Middle frontal gyrus (tissue), 1 donor: Measurements from ENCODE around the gene WNK4.
"Not testable (repeated sequence)": the region's sequence is repeated elsewhere in the genome, so short reads cannot be mapped to it uniquely, and the experiment has no call there.

Experiments
- DNase-seq: peaks from one replicate; pipeline ENCODE4 v3.0.0-alpha.2; 2015; ENCODE audit warnings: low spot score; ENCODE audit errors: extremely low spot score

Gene WNK4

DNA sequence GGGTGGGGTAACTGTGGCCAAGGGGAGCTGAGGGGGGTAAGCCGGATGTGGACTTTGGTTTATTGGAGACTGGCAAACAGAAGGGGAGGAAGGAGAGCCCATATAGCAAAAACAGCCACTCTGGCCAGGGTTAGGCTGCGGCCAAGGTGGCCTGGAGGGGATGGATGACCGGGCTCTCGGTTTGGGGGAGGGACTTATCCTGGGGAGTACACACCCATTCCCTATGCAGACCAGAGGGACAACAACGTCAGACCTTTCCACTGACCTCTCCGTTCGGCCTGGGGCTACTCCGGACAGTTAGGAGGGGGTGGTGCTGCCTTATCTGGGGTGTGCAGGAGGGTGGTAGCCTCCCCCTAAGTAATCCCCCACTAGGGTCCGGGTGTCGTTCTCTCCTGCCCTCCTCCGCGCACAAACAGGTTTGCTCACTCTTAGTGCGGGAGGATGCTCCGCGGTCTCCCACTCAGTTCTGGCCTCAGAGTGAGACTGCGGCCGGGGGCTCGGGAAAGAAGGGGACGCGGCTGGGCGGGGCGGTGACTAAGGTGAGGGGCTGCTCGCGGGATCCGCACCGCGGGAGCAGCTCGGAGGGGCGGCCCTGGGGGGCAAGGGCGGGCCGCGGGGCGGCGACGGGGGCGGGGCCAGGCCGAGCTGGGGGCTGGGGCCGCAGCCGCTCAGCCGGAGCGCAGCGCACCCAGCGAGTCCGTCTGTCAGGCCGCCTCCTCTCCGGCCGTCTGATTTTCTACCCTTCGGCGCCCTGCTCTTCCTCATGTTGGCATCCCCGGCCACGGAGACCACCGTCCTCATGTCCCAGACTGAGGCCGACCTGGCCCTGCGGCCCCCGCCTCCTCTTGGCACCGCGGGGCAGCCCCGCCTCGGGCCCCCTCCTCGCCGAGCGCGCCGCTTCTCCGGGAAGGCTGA is at the start of gene WNK4:
WNK4 (plus strand) TSS at position 675 of the 915 bp plus-strand sequence; CDS start at position 764, 89 bp downstream.
- no peak for DNase-seq

DNA sequence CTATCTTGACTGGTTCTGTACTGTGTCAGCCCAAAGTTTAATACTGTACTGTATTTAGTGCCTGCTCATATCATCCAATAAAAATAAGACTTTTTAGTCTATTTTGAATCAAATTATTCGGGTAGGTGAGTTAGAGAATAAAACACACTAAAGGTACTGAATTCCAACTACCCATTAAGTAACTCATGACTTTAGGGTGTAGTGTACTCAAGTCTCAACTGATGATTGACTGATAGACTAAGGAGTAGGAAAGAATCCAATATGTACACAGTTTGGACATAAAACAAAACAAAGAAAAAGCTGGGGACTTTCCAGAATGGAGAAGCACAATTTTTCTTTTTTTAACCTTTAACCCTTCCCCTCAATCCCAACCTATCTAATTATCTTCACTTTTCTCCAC is 39.7 kb upstream of the WNK4 start:
- no peak for DNase-seq

DNA sequence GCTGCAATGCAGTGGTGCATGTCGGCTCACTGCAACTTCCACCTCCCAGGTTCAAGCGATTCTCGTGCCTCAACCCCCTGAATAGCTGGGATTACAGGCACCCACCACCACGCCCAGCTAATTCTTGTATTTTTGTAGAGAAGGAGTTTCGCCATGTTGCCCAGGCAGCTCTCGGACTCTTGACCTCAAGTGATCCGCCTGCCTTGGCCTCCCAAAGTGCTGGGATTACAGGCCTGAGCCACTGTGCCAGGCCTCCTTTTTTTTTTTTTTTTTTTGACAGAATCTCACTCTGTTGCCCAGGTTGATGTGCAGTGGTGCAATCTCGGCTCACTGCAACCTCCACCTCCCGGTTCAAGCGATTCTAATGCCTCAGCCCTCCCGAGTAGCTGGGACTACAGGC is 37.5 kb upstream of the WNK4 start:
- not testable (repeated sequence) for DNase-seq

DNA sequence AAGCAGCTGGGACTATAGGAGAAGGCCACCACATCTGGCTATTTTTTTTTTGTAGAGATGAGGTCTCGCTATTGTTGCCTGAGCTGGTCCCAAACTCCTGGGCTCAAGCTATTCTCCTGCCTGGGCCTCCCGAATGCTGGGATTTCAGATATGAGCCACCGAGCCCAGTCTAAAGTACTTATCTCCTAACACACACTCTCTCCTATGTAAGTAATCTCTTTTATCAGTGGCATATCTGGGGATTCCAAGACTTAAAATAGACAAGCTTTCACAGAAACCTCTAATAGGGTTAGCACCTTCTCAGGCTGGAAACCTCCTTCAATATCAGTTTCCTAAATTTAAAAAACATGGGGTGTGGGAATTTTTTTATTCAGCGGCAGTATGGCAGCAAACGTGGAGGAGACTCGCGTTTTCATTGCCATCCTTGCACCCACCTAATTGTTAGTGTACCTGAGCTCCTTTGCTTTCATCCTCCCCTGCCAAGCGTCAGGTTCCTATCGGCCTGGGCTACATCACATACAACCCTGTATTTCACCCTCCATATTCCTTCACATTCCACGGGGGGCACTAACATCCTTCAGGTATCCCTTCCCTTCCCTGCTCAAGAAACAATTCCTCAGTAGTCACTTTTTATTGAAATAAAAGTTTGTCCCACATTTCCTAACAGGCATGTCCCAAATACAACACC is 36.7 kb upstream of the WNK4 start:
- no peak for DNase-seq

DNA sequence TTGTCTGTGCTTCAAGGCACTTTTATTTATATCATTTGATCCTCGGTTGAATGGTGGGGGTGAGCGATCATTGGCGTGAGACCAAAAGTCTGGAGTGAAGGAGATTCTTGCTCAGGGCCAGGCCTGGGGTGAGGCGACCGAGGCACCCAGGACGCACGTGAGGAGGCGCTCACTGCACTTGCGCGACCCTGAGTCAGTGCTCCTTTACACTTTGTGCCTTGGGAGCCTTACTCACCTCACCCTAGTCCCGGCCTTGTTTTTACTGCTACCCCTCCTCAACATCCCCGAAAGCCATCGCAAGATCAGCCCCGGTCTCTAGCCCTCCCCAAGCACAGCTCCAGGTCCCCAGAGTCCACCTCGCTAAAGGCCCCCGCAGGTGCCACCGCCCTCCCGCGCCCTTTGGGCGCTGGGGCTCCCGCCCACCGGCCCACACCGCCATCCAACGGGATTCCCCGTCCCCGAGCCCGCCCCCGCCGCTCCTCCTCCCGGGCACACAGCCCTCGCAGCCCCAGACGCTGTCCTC is 36.1 kb upstream of the WNK4 start:
- no peak for DNase-seq

DNA sequence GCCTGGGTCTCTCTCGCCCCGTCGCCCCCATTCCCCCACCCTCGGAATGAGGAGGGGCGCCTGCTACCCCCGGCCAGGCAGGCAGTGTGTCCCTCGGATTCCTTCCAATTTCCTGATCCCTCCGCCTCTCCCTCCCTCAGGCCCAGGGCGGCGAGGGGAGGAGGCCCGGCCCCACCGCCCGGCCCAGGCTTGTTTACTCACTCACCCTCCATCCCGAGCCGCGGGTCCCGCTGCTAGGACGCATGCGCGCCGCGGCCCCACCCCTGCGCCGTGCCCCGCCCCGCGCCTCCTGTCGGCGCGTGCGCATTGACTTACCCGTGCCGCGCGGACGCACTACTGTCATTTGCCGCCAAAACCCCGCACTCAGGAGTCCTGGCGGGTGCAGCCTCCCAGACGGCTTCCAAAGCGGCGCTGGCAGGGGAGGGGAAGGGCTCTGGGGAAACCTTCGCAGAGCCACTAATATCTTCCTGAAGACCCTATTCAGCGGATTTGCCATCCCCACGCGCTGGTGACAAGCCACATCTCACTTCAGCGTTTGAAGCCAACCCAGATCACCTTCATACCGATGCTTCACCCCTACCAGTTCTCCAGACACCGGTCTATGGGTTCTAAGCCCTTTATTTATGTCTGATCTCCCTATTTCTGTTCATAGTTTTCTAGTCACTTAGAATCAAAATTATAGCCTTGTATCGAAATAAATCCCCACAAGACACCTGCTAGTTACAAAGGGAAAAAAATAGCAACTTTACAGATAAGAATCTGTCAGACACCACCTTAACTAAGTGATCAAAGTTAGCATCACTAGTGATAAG is 35.4 kb upstream of the WNK4 start, which contains the start of gene EZH1:
EZH1 (minus strand) TSS at position 235 of the 812 bp plus-strand sequence. CDS start 16,099 bp downstream, outside the sequence.
- DNase-seq = peak; percentile 91

DNA sequence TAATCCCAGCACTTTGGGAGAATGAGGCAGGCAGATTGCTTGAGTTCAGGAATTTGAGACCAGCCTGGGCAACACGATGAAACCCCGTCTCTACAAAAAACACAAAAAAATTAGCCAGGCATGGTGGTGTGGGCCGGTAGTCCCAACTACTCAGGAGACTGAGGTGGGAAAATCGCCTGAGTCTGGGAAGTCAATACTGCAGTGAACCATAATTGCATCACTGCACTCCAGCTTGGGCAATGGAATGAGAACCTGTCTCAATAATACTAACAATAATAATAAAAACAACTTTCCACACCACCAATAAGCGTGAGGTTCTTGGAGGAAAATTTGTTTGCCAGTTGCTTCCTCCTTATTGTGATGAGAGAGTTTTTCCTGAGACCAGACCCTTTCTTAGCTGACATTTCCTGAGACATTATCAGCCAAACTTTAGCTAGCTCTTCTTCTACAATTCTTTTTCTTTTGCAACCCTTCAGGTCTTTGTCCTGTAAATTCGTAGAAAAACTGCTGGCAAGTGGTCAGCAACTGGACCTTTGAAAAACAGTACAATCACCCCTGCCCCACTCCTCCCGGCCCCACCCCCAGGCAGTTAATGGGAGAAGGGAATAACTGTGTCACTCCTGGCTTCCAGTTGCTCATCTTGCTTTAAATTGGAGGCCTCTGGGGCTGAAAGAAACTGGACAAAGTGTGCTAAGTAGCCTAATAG is 32.1 kb upstream of the WNK4 start:
- DNase-seq = no peak

DNA sequence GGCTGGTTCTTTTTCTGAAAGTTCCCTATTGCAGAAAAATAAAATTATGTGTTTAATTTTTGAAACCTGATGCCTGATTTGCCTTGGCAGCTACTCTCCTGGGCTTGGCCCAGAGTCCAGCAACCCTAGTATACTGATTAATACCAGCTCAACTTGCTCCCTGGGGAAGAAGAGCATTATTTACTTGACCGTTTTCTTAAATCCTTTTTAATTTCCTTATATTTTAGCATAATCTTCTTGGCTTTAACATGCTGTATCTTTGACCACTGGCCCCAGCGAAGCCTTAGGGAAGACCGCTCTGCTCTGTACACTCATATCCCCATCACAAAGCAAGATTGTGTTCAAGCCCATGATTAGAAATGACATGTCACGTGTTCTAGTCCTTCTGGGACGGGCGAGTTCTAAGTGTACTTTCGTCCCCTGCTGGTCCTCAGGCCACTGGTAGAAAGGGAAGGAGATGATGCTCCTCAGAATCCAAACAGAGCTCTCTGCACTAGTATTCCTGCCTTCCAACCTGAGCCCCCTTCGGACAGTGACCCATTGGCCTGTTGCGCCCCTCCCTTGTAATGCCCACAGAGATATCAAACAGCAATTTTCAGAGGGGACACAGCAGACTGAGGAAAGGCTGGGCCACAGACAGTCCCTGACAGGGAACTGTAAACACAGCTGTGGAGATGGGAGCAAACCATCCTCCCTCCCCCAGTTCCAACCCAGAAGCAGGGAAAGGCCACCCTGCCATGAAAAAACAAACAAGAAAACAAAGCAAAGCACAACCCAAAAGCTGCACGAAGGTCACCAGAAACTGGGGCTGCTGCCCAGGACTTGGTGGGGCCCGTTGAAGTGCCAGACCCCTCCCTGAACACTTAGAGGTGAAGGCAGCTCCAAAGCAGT is 31.3 kb upstream of the WNK4 start:
- DNase-seq = no peak

DNA sequence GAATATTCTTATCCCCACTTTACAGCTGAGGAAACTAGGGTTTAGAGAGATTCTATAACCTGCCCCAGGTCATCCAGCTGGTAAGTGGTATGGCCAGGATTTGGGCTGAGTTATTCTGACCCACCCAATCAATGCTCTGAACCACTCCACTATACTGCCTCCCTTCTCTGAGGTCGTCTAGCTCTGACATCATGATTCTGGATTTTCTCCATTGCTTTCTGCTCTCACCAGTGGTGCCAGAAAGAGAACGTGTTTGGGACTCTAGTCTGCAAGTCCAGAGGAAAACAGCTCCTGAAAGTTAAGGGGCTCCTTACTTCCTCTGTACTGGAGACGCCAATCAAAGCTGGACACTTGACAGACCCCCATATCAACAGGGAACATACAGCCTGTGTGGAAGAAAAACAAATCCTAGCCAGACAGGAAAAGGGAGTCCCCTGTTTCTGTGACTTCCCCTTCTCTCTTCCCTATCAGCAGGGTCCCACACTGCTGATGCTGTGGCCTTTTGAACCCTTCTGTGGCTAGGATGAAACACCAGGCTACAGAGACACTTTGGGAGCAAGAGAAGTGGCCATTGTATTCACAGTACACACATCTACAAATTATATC is 29.6 kb upstream of the WNK4 start:
- DNase-seq = no peak

DNA sequence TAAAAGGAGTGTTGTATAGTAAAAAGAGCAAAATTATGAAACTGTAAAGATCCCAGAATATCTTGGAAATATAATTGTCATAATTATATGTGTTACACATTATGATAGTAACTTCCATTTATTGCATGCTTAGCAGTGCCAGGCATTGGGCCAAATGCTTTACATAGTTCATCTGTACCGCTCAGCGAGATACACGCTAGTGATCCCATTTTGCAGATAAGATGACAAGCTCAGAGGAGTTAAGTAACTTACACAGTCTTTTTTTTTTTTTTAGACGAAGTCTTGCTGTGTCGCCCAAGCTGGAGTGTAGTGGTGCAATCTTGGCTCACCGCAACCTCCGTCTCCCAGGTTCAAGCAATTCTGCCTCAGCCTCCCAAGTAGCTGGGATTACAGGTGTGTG is 28.8 kb upstream of the WNK4 start:
- no peak for DNase-seq

DNA sequence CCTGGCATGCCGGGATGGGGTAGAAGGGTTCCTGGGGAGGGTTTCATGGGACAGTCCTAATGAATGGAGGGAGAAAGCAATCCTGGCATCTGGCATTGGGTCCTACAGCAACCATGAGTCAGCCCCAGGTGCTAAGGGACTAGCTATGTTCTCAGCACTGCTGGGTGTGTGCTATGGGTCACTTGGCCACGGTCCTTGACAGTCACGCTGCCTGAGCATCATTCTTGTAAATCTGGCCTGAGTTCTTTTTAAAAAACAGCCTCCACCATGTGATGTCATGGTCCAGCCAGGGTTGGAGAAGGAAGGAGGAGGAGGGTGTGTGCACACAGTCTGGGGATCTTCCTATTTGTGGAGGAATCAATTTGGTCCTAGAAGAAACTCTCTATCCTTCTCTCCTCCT is 25.6 kb upstream of the WNK4 start:
- no peak for DNase-seq

DNA sequence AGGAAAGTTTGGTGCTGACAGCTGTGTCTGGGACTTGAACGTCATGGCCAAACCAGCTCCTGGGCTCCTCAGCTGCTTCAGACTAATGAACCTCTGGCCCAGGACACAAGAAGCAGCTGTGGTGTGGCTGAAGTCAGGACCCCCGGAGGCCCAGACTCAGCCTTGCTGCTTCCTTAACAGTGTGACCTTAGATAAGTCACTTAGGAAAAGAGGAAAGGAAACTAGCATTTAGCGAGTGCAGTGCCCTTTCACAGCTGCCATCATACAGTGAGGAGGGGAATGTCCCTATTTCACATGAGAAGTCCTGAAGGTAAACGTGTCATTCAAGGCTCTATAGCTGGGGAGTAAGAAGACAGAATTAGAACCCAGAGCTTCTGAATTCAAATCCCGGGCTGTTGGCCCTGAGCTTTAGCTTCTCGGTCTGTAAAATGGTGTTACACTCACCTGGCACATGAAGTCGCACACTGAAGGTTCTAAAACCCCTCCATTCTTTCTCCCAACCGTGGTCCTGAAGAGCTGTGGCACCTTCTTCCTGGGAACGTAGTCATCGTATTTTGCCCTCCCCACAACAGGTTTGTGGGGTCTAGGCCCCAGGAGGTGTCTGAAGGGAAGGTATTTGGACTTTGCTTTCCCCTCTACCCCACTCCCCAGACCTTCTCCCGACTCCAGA is 20.3 kb upstream of the WNK4 start:
- DNase-seq = no peak

DNA sequence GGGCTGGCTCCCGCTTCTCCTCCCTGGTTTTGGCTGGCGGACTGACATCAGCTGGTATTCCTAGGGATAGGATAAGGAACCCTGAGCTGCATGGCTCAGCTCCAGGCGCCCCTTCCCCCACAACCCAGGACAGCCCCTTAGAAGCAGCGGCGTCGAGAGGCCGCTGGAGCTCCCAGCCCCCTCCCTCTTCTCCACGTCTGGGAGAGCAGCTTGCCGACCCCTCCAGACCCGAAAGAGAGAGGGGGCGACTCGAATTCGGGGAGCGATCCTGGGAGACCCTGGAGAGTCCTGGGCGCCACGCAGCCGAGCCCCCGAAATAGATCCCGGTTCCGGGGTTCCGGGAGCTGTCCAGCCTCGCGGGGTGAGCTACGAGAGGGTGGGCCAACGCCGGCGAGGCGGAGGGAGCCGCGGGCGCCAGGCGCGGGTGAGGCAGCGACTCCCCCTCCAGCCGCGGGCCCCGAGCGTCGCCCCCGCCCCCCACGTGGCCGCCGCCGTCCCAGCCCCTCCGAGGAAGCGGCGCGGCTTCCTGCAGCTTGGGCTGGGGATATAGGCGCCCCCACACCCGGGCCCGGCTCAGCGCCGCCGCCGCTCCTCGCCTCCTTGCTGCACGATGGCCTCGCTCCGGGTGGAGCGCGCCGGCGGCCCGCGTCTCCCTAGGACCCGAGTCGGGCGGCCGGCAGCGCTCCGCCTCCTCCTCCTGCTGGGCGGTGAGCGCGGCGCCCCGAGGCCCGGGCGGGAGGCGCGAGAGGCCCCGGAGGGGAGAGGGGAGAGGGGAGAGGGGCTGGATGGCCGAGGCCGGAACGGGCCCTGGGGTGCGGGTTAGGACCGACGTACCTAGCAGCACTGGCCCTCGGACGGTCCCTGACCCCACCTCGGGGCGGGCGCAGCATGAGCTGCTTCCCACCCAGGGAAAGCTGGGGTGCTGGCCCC is 19.5 kb upstream of the WNK4 start, which contains the start of gene RAMP2:
RAMP2 (plus strand) TSS at position 576 of the 930 bp plus-strand sequence; CDS start at position 611, 35 bp downstream.
- no peak for DNase-seq

DNA sequence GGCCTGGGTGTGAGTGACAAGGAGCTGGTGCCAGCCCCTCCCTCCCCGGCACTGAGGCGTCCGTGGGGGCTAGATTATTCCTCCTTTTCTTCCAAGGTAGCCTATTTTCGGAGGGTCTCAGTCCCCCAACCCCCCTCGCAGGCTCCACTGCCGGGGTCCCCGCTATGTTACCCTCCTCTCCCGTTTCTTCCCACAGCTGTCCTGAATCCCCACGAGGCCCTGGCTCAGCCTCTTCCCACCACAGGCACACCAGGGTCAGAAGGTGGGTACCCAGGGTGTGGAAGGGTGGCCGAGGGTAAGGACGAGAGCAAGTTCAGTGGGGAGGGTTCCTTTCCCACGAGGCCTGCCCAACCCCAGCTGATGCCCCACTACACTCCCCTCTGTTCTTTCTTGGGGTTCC is 18.8 kb upstream of the WNK4 start:
- DNase-seq = no peak

DNA sequence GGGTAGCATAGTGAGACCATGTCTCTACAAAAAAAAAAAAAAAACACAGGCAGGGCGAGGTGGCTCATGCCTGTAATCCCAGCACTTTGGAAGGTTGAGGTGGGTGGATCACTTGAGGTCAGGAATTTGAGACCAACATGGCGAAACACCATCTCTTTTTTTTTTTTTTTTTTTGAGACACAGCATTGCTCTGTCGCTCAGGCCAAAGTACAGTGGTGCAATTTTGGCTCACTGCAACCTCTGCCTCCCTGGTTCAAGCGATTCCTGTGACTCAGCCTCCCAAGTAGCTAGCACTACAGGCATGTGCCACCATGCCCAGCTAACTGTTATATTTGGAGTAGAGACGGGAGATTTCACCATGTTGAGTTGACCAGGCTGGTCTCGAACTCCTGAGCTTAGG is 14.3 kb upstream of the WNK4 start:
- DNase-seq = no peak

DNA sequence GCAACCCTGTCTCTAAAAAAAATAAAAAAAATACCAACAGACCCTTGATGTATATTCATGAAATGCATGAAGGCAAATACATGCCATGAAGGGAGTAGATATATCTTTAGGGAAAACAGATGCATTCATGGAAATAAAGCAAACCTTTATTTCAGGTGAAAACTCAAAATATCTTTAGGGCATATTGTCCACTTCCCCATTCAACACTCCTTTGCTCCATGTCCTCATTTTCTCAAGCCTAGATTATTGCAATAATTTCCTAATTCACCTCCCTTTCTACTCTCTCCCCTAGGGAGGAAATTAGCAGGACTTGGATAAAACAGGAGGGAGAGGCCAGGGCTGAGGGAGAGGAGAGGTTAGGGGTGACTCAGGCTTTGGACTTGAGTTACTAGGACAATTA is 12.9 kb upstream of the WNK4 start:
- DNase-seq = no peak

DNA sequence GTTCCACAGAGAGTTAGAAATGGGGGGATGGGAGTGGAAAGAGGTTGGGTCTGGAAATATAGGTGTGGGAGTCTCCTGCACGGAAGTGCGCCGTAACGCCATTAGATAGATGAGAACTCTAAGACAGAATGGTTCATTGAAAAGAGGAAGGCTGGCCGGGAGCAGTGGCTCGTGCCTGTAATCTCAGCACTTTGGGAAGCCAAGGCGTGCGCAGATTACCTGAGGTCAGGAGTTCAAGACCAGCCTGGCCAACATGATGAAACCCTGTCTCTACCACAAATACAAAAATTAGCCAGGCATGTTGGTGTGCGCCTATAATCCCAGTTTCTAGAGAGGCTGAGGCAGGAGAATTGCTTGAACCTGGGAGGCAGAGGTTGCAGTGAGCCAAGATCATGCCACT is 12.4 kb upstream of the WNK4 start:
- not testable (repeated sequence) for DNase-seq

DNA sequence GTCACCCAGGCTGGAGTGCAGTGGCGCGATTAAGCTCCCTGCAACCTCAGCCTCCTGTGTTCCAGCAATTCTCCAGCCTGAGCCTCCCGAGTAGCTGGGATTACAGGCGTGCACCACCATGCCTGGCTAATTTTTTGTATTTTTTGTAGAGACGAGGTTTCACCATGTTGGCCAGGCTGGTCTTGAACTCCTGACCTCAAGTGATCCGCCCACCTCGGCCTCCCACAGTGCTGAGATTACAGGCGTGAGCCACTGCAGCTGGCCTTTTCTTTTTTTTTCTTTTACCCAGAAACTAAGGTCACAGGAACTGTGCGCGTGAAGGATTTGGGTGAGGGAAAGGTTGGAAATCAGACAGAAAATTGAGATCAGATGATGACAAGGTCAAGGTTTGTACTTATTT is 10.4 kb upstream of the WNK4 start:
- not testable (repeated sequence) for DNase-seq
